Panc1 (cell line): Measurements from ENCODE around the gene LYSMD4. TPM values are rescaled to one million over a fixed set of nuclear protein-coding genes. Genes with fewer than 3 reads are reported as not detected.

Experiments
- ATAC-seq: fragments of 200-7000 bp; cut with Tn5 transposase; 2 replicates; pipeline ENCODE4 v1.9.1; 2020; ENCODE audit warnings: mild to moderate bottlenecking, moderate library complexity
- BruUV-seq: library from RNA; stranded (reverse); fragments of 400-500 nt; replicated peaks from 2 replicates; lab custom pipeline; 2021; lab: Mats Ljungman, UMichigan
- CTCF ChIA-PET: fragments of 300-600 bp; sonication (Branson Sonifier 250); formaldehyde crosslinking; loops from one replicate; lab custom pipeline; 2022; ENCODE audit warnings: antibody characterized with exemption; lab: Charles Lee
- POLR2A ChIA-PET: fragments of 300-600 bp; sonication (Branson Sonifier 250); formaldehyde crosslinking; loops from one replicate; lab custom pipeline; 2022; ENCODE audit warnings: antibody characterized with exemption; lab: Charles Lee
- DNase-seq: peaks from one replicate; pipeline ENCODE4 v3.0.0-alpha.2; 2010; ENCODE audit warnings: low read depth, low spot score
- H3K27ac ChIP-seq: 2 replicates; pipeline ENCODE4 v1.5.1; 2011; ENCODE audit warnings: mild to moderate bottlenecking, low read length, inconsistent platforms
- H3K27me3 ChIP-seq: fragments of 200-500 bp; sonication (Bioruptor generic); 2 replicates; pipeline ENCODE4 v1.6.0; 2014; ENCODE audit warnings: low read length, inconsistent platforms; ENCODE audit not compliant: control insufficient read depth, insufficient read depth
- H3K36me3 ChIP-seq: fragments of 200-500 bp; sonication (Bioruptor generic); 2 replicates; pipeline ENCODE4 v1.5.1; 2014; ENCODE audit warnings: inconsistent platforms, mild to moderate bottlenecking, low read length, moderate library complexity; ENCODE audit not compliant: control insufficient read depth, insufficient read depth
- H3K4me1 ChIP-seq: 2 replicates; pipeline ENCODE4 v1.5.1; 2011; ENCODE audit warnings: inconsistent platforms, mild to moderate bottlenecking, low read length, moderate library complexity; ENCODE audit not compliant: control insufficient read depth, insufficient read depth
- H3K4me3 ChIP-seq, 2 experiments: 2 replicates each; pipeline ENCODE4 v1.5.1; 2011 to 2012; ENCODE audit warnings: low read depth in 2 of 2, low read length in 2 of 2, mild to moderate bottlenecking in 2 of 2, inconsistent platforms in 1 of 2, moderate library complexity in 1 of 2
- H3K9me3 ChIP-seq: fragments of 200-500 bp; sonication (Bioruptor generic); 2 replicates; pipeline ENCODE4 v1.5.1; 2014; ENCODE audit warnings: low read depth, mild to moderate bottlenecking, inconsistent platforms, low read length, moderate library complexity; ENCODE audit not compliant: control insufficient read depth, insufficient read depth
- POLR2AphosphoS5 ChIP-seq: IDR thresholded peaks from 2 replicates; pipeline ENCODE4 v1.6.1; 2012; ENCODE audit warnings: mild to moderate bottlenecking, low read depth, low read length, moderate library complexity
- REST ChIP-seq, 2 experiments: IDR thresholded peaks; 2 replicates each; pipeline ENCODE4 v1.6.1; 2011 to 2012; ENCODE audit warnings: low read depth in 2 of 2, control low read depth in 1 of 2, low read length in 1 of 2, mild to moderate bottlenecking in 1 of 2, moderate library complexity in 1 of 2; ENCODE audit not compliant: insufficient read depth in 1 of 2
- SIN3A ChIP-seq: IDR thresholded peaks from 2 replicates; pipeline ENCODE4 v1.6.1; 2012; ENCODE audit warnings: low read depth, mild to moderate bottlenecking, low read length, moderate library complexity, borderline replicate concordance; ENCODE audit not compliant: insufficient read depth
- TCF7L2 ChIP-seq: IDR thresholded peaks from 2 replicates; pipeline ENCODE4 v1.6.1; 2011; ENCODE audit warnings: mild to moderate bottlenecking, low read depth, low read length, inconsistent platforms
- in situ Hi-C: cut with HindIII; loops from 2 replicates; pipeline ENCODE4 v1.10.0; 2016; ENCODE audit warnings: low sequenced_read_pairs, low pct_unique_long_range_greater_than_20kb
- intact Hi-C: fragments of 100-400 bp; cut with micrococcal nuclease; formaldehyde crosslinking; loops from one replicate; pipeline ENCODE4 v1.10.0; 2022; ENCODE audit not compliant: unreplicated experiment
- total RNA-seq: library from RNA; stranded (reverse); gene quantifications from one replicate; pipeline ENCODE4 v1.2.1, GENCODE V29; 2021; ENCODE audit not compliant: unreplicated experiment
- TF ChIP-seq, protein P1 (sequence below): fragments of 450-650 bp; IDR thresholded peaks from 2 replicates; pipeline ENCODE4 v1.5.1; 2017; ENCODE audit warnings: mild to moderate bottlenecking

LYSMD4 gene
- total RNA-seq, 1 experiment from 2014 or later, result 8.9 TPM

GRCh38 chr15:99728916-99729315 is 4.3 kb downstream of the LYSMD4 start:
- ATAC-seq, result no peak
- ChIA-PET CTCF (no interaction called here), POLR2A (interaction anchor here (1.2 kb wide), 1 partner anchor 28 kb away, joined by 3 read pairs; no protein-coding TSS in a partner anchor)
- Histone ChIP-seq H3K4me1 (peaks cover 5% of the 10 kb centered on the region; the same call in 1 of the 2 replicates), H3K36me3 (no peaks in the 10 kb centered on the region), H3K9me3 (no peaks in the 10 kb centered on the region), H3K27ac (no peak overlapping the region), H3K27me3 (no peaks in the 10 kb centered on the region), H3K4me3 (no peak overlapping the region)
- TF ChIP-seq POLR2AphosphoS5, result no peak
- TF ChIP-seq SIN3A, result no peak
- TF ChIP-seq TCF7L2, result no peak
- TF ChIP-seq REST (IDR thresholded peaks at IDR 0.05; ENCODE audit: insufficient read depth in 1 of 2, low read depth in 2 of 2, low read length in 1 of 2), result no peak
- TF ChIP-seq, protein P1, sequence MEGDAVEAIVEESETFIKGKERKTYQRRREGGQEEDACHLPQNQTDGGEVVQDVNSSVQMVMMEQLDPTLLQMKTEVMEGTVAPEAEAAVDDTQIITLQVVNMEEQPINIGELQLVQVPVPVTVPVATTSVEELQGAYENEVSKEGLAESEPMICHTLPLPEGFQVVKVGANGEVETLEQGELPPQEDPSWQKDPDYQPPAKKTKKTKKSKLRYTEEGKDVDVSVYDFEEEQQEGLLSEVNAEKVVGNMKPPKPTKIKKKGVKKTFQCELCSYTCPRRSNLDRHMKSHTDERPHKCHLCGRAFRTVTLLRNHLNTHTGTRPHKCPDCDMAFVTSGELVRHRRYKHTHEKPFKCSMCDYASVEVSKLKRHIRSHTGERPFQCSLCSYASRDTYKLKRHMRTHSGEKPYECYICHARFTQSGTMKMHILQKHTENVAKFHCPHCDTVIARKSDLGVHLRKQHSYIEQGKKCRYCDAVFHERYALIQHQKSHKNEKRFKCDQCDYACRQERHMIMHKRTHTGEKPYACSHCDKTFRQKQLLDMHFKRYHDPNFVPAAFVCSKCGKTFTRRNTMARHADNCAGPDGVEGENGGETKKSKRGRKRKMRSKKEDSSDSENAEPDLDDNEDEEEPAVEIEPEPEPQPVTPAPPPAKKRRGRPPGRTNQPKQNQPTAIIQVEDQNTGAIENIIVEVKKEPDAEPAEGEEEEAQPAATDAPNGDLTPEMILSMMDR, result no peak
- DNase-seq, result no peak
- intact Hi-C loops (no loop called here), in situ Hi-C loops (no loop called here)
- no TSS peak for BruUV-seq

DNA sequence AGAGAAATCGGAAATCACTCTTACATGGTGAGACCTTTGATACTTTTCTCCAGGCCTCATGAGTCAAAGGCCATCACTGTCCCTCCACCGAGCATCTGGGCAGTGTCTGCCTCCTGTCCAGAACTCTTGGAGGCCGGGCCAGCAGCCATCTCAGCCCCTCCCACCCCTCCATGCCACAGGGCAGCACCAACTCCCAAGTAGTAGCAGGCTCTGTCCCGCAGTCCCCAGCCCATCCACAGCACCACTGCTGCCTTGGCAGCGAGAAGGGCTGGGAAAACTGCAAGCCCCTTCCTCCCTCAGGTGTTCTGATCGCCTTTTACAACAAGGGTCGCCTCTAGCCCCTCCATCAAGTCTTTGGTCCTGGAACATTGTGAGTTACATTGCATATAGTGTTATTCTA is 5.5 kb downstream of the LYSMD4 start:
- no peak overlapping the region for H3K27ac ChIP-seq
- ChIA-PET CTCF (no interaction called here), POLR2A (no interaction called here)
- TF ChIP-seq TCF7L2 (no peak), REST (IDR thresholded peaks at IDR 0.05; ENCODE audit: insufficient read depth in 1 of 2, low read depth in 2 of 2, low read length in 1 of 2) (no peak)
- H3K27me3 ChIP-seq, result no peaks in the 10 kb centered on the region
- ATAC-seq (0 out of 2 replicates have a peak, but pooled peaks have one; percentile 22), DNase-seq (no peak)
- intact Hi-C loops (no loop called here), in situ Hi-C loops (no loop called here)
- no TSS peak for BruUV-seq
- H3K36me3 ChIP-seq, result no peaks in the 10 kb centered on the region
- peaks cover 5% of the 10 kb centered on the region; the same call in 1 of the 2 replicates for H3K4me1 ChIP-seq
- no peak overlapping the region for H3K4me3 ChIP-seq
- H3K9me3 ChIP-seq, result no peaks in the 10 kb centered on the region
